Suppressor macrophage treated with lipopolysaccharide for 4 hours (primary cell): ENCODE data around the gene MYZAP.

ENCODE experiments used
- DNase-seq: peaks from one replicate; pipeline ENCODE4 v3.0.0-alpha.2; 2020

Gene MYZAP

GRCh38 chr15:57705746-57706404 is 114.2 kb downstream of the MYZAP start:
- no peak for DNase-seq

- DNase-seq = peak; percentile 98
These were observed 114.9 kb downstream of the MYZAP start, which contains the start of gene POLR2M for GRCh38 chr15:57706405-57707209. TSS of gene POLR2M (plus strand) at chr15:57706714. CDS start at chr15:57706843, 129 bp downstream.

GRCh38 chr15:57708047-57708446 is 116.3 kb downstream of the MYZAP start:
- no peak for DNase-seq

GRCh38 chr15:57718309-57718708 is 126.6 kb downstream of the MYZAP start:
- DNase-seq = no peak

GRCh38 chr15:57720867-57721266 is 129.2 kb downstream of the MYZAP start:
- no peak for DNase-seq

GRCh38 chr15:57726411-57726810 is 134.7 kb downstream of the MYZAP start:
- no peak for DNase-seq

GRCh38 chr15:57727031-57727430 is 135.3 kb downstream of the MYZAP start:
- no peak for DNase-seq

- DNase-seq = no peak
These were observed 136.7 kb downstream of the MYZAP start for GRCh38 chr15:57728436-57728835.

- DNase-seq = no peak
These were observed 139.2 kb downstream of the MYZAP start for GRCh38 chr15:57730876-57731275.

- no peak for DNase-seq
These were observed 139.9 kb downstream of the MYZAP start for GRCh38 chr15:57731530-57732103.

- DNase-seq = peak; percentile 77
These were observed 141.0 kb downstream of the MYZAP start for GRCh38 chr15:57732526-57733331.

- no peak for DNase-seq
These were observed 143.2 kb downstream of the MYZAP start for GRCh38 chr15:57734860-57735259.
